Measurements from ENCODE around the gene TAF3.
A peak's percentile ranks its signal among the peaks of the same experiment; 100 is the strongest.

The TAF3 gene

DNA sequence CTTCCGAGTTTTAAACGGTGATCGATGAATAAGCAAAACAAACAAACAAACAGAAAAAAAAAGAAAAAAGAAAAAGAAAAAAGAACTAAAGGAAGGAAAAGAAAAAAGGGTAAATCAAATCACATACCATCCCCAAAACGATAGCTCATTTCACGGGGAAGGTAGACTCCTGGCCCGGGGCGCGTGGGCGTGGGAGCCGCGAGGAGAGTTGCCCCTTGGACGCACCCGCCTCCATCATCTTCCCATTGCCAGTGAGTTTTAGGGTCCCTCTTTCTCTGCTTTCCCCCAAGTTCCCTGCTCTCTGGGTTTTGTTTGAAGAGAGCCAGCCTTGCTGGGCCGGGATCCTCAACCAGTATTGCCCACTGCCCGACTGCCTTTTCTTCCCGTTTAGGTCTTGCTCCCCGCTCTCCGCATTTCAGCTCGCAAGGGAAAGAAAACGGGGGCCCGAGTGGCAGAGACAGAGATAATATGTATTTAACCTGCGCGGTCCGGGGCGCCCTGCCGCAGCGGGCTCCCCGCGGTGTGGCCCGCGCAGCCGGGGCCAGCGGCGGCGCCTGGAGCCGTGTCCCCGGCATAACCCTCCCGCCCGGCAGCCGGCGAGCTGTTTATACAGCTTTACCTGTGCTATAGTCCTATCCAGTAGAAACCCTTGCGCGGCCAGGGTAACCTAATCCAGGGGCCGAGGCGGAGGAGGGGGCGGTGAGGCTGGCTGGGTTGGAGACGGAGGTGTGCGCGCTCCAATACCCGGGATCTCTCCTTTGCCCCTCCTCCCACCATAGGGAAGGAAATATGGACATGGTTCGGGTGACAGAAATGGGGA lies 230.9 kb downstream of the TAF3 start:
- no peak for DNase-seq

GRCh38 chr10:8049865-8050555 lies 231.7 kb downstream of the TAF3 start:
- DNase-seq, result no peak

- DNase-seq, result no peak
Observed at GRCh38 chr10:8050556-8051108, 232.3 kb downstream of the TAF3 start.

DNA sequence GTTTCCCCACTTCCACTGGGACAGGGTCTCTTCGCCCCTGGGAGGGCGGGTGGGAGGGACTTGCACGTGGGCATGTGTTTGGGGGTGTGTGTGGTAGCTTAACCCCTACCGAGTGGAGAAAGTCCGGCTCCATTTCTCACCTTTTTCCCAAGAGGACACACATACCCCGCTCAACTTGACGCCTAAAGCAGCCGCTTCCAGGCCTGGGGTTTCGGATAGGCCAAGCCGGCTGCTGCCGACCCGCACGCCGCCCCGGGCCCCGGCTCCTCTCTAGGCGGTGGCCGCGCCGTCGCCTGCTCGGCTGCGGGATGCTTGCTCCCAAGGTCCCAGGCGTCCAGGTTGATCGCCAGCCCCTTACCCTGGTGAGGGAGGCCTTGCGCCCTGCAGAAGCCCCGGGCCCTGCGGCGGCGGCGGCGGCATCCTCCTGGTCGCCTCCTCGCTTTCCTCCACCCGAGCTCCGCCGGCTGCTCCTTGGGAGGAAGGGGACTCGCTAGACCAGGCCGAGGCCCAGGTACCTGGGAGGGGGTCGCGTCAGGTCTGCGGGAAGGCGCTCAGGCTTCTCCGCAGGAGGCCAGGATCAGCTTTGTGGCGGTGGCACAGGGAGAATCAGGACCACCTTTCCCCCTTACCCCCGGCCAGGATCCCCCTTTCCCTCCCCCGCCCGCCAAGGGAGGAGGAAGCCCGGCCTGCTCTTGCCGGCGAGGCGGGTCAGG lies 233.0 kb downstream of the TAF3 start:
- DNase-seq, result no peak

- no peak for DNase-seq
Observed at GRCh38 chr10:8051851-8052257, 233.5 kb downstream of the TAF3 start.

DNA sequence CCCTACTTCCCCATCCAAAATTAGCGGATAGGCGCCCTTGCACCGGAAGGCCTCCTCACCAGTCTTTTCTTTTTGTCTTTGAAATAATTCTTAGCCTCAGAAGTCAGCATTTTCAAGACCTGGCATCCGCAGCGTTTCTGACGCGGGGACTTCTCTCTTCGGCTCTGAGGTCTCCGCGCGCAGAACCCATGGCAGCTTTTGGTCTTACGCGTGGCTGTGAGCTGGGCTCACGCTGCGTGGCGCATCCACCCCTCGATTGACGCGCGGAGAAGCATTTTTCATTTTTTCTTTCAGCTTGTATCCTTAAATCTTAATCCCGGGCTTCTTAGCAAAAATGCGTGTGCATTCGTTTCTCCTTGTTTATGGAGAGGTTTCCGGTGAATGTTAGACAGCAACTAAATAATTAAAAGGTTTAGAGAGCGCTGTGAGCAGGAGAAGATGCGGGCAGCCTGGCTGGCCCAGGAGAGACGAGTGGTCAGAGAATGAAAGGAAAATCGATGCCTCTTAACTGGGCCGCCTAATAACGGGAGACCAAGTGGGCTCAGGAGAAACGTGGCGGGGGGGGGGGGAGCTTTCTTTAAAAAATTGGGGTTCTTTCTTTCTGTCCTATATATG lies 234.1 kb downstream of the TAF3 start:
- DNase-seq, result no peak

- no peak for DNase-seq
Observed at GRCh38 chr10:8052956-8053445, 234.7 kb downstream of the TAF3 start.

- peak; percentile 95 for DNase-seq
Observed at GRCh38 chr10:8053446-8054243, 235.3 kb downstream of the TAF3 start.

DNA sequence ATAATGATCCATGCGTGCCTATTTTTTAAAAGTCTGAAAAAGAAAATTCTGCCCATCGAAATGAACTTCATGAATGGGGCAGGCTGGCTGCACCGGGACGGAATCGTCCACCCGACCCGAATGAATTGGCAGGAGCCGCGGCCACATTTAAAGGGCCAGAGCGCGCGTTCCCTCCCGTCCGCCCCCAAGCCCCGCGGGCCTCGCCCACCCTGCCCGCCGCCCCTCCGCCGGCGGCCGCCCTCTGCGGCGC lies 235.9 kb downstream of the TAF3 start:
- DNase-seq, result no peak

- peak; percentile 76 for DNase-seq
Observed at GRCh38 chr10:8054494-8055407, 236.4 kb downstream of the TAF3 start, which contains the start of gene GATA3. Gene GATA3, plus strand, starts transcription at chr10:8054688. Its CDS starts 968 bp downstream, at chr10:8055656.

GRCh38 chr10:8055420-8056349 lies 237.4 kb downstream of the TAF3 start:
- peak; percentile 36 for DNase-seq

DNA sequence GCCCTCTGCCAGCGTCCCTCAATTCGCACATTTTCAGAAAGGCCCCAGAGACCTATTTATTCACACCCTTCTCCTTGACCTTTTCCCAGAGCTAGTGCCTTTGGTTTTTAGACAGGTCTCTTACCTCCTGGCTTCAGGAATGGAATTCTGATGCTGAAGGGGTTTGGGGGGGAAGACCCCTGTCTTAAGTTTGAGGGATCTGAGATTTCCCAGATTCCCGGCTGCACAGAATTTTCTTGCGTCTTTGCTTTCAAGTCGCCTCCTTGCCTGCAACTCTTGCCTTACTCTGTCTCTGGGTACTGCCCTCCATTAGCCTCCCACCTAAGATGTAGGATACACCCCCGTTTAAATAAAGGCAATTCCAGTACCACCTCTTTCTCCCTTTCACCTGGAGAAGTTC lies 238.1 kb downstream of the TAF3 start:
- DNase-seq, result no peak

- peak; percentile 46 for DNase-seq
Observed at GRCh38 chr10:8056871-8057331, 238.6 kb downstream of the TAF3 start.

GRCh38 chr10:8057636-8058273 lies 239.4 kb downstream of the TAF3 start:
- DNase-seq, result no peak

- DNase-seq, result no peak
Observed at GRCh38 chr10:8058274-8059111, 240.2 kb downstream of the TAF3 start.

DNA sequence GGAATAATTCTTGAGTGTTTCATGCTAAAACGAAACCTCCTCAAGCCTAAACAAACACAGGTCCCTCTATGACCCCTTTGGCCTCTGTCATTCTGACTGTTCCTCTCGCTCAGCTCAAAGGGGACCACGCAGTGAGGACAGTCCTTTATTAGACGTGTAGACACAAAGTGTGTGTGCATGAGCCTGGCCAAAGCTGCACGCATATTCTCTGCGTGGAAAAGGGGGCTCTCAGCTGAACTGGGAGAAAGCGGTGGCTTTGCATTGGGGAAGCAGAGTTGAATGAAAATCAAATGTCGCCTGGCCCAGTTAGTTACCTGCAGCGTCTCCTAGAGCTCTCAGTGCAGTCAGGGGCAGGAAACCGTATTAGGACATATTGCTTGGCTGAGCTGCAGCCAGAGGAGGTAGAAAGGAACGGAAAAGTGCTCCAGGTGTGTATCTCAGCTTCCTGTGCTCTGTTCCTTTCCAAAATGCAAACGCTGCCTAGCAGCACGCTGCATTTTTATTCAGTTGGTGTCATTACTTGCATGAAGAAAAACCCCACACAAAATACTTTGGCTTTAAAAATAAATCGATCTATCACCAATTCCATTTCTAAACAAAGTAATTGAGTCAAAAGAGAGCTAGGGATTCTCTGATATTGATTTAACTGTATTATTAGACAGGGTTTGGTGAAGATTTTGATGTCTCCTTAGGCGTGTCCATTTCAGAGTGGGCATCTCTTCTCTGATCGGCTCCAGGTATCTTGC lies 241.1 kb downstream of the TAF3 start:
- no peak for DNase-seq

DNA sequence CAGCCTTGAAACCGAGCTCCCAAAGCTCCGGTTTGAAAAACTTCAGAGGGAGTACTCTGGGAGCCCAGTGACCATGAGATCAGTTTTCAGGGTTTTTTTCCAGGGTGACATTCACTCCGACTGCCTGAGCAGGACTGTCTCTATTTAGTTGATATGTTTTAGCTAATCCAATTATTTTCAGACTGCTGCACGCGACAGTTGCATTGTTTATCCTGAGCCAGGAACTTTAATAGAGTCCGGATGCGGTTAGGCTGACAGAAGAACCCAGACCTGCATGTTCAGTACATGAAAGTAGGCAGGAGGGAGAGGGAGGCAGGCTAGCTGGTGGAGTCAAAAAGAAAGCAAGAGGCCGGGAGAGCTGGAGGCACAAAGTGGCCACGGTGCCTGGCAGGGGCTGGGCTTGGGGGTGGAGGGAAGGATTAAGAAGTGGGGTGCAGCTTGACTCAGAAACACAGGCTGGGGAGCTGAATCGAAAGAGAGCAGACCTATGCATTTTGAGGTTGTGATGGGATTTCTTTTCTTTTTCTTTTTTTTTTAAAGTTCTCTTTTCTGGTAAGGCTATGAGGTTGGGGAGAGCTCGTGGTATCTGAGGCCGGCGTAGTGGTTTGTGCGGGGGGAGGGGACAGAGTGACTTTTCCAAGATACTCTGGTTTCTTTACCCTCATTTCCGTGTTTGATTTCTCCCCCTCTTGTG lies 241.9 kb downstream of the TAF3 start:
- DNase-seq, result peak; percentile 55

All from activated gamma-delta T cell treated with Interleukin-2 at 50 U/mL for 16 hours (primary cell).